PC-9 (cell line): ENCODE data around the gene PBX1.

Experiments used
- EZH2 ChIP-seq: fragments of 200-600 bp; sonication (generic); IDR thresholded peaks from 2 replicates; pipeline ENCODE4 v1.8.0; 2017; ENCODE audit warnings: antibody characterized with exemption, low read depth
- TF ChIP-seq, protein P1 (sequence below): fragments of 200-600 bp; sonication (generic); conservative IDR thresholded peaks from 2 replicates; pipeline ENCODE4 v1.6.1; 2017; ENCODE audit warnings: mixed run types, antibody characterized with exemption, mild to moderate bottlenecking, moderate library complexity

DNA sequence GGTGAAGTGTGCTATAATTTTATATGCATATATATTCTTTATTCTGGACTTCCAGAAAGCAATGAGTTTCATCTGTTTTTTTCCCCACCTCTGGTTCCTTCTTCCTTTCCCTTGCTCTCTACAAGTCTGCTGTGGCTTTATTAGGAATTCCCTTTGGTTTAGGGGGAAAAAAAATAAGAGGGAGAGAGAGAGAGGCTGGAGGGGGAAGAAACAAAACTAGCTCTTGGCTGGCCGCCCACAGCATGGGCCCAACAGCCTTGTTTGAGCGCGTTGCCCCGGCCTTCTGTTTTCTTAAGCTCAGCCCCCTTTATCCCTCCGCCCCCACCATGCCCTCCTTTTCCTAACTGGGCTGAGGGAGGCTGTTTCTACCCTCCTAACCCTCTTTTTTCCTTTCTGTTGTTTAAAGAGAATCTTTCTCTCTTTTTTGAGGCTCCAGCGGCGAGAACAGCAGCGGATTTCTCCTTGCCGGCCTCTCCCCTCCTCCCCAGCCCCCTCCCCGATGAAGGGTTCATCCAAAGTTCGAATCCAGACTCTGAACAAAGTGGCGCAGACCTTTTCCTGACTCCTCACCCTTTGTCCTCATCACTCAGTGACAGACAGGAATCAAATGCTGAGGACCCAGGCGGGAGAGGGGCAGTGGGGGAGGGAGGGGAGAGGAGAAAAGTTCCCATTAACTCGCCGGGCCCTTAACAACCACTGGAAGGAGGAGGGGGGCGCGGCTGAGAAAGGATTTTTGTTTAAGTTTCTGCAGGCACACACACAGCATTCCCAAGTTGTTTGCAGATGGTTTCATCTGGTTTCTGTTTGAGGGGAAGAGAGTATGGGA is 29.7 kb downstream of the PBX1 start:
- TF ChIP-seq, protein P1, sequence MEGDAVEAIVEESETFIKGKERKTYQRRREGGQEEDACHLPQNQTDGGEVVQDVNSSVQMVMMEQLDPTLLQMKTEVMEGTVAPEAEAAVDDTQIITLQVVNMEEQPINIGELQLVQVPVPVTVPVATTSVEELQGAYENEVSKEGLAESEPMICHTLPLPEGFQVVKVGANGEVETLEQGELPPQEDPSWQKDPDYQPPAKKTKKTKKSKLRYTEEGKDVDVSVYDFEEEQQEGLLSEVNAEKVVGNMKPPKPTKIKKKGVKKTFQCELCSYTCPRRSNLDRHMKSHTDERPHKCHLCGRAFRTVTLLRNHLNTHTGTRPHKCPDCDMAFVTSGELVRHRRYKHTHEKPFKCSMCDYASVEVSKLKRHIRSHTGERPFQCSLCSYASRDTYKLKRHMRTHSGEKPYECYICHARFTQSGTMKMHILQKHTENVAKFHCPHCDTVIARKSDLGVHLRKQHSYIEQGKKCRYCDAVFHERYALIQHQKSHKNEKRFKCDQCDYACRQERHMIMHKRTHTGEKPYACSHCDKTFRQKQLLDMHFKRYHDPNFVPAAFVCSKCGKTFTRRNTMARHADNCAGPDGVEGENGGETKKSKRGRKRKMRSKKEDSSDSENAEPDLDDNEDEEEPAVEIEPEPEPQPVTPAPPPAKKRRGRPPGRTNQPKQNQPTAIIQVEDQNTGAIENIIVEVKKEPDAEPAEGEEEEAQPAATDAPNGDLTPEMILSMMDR, result no peak
- TF ChIP-seq EZH2, result no peak
